Fibroblast of the aortic adventitia (primary cell): Measurements from ENCODE around the gene ARMH1. TPM values are rescaled to one million over a fixed set of nuclear protein-coding genes. Genes with fewer than 3 reads are reported as not detected.

Source experiments
- DNase-seq: peaks from one replicate; pipeline ENCODE4 v3.0.0-alpha.2; 2010; ENCODE audit warnings: low read depth
- H3K4me3 ChIP-seq: 2 replicates; pipeline ENCODE4 v1.5.1; 2011; ENCODE audit warnings: low read depth, mild to moderate bottlenecking, control low read depth, low read length, moderate library complexity
- total RNA-seq: library from RNA; depleted of rRNA; stranded (reverse); fragments of >200 nt; gene quantifications from 2 replicates; pipeline ENCODE4 v1.2.3, GENCODE V29; 2012; ENCODE audit warnings: low replicate concordance
- TF ChIP-seq, protein P1 (sequence below): IDR thresholded peaks from 2 replicates; pipeline ENCODE4 v1.5.1; 2011; ENCODE audit warnings: mild to moderate bottlenecking, low read length, control low read depth, inconsistent platforms; ENCODE audit not compliant: insufficient read depth

The ARMH1 gene
- total RNA-seq, 1 donor: 1.7 TPM

DNA sequence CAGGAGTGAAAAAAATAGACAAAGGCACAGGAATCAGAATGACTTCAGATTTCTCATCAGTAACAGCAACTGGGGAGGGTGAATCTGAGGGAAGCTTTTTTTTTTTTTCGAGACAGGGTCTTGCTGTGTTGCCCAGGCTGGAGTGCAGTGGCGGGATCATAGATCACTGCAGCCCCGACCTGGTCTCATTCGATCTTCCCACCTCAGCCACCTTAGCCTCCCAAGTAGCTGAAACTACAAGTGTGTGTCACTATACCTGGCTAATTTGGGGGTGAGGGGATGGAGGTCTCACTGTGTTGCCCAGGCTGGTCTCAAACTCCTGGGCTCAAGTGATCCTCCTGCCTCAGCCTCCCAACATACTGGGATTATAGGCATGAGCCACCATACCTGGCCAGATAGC is 10.7 kb downstream of the ARMH1 start:
- TF ChIP-seq, protein P1, sequence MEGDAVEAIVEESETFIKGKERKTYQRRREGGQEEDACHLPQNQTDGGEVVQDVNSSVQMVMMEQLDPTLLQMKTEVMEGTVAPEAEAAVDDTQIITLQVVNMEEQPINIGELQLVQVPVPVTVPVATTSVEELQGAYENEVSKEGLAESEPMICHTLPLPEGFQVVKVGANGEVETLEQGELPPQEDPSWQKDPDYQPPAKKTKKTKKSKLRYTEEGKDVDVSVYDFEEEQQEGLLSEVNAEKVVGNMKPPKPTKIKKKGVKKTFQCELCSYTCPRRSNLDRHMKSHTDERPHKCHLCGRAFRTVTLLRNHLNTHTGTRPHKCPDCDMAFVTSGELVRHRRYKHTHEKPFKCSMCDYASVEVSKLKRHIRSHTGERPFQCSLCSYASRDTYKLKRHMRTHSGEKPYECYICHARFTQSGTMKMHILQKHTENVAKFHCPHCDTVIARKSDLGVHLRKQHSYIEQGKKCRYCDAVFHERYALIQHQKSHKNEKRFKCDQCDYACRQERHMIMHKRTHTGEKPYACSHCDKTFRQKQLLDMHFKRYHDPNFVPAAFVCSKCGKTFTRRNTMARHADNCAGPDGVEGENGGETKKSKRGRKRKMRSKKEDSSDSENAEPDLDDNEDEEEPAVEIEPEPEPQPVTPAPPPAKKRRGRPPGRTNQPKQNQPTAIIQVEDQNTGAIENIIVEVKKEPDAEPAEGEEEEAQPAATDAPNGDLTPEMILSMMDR: no peak
- no peak overlapping the region for H3K4me3 ChIP-seq
- no peak for DNase-seq

DNA sequence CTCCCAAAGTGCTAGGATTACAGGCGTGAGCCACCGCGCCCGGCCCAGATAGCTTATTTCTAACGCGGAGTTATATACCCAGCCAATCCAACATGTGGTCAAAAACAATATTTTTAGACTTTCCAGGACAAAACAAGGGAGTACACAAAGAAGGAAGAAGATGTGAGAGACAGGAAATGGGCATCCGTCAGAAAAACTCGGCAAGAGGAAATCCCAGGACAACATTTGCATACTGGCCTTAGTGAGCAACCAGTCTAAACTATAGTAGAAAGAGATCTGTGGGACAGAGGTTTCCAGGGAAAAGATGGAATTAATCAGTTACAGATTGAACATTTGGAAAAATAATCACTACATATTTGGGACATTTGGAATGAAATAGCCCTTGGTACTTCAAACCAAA is 11.4 kb downstream of the ARMH1 start:
- DNase-seq: no peak
- no peak overlapping the region for H3K4me3 ChIP-seq
- TF ChIP-seq, protein P1: no peak

DNA sequence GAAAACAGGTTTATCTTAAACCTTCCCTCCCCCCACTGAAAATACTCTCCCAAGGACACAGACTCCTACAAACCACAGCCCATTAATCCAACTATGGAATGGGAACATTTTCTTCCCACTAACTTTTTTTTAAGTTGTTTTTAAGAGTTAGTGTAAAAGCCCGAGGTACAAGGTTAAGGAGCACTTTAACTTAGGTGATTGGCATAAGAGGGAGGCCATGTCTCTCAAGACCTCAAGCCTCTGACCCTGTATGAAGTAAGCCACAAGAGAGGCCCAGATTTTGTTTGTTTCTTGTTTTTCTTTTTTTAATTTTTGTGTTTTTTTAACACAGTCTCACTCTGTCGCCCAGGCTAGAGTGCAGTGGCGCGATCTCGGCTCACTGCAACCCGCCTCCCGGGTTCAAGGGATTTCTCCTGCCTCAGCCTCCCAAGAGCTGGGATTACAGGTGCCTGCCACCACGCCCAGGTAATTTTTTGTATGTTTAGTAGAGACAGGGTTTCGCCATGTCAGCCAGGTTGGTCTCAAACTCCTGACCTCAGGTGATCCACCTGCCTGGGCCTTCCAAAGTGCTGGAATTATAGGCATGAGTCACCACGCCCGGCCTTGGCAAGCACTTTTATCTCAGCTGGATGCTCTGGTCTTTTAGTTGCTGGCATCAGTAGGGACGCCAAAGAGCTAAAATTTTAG is 14.4 kb downstream of the ARMH1 start:
- DNase-seq: no peak
- TF ChIP-seq, protein P1: no peak
- no peak overlapping the region for H3K4me3 ChIP-seq

DNA sequence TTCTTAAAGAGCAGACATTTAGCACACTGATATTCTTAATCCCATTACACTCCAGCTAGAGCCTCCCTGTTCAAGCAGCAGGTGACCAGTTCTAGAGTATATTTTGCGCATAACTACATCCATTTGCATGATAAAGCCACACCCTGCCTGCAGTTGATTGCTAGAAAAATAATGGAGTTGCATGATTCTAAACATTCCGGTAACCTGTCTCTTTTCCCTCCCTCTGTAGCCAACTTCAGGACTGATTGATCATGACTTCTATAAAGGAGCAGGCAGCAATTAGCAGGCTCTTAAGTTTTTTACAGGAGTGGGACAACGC is 14.9 kb downstream of the ARMH1 start:
- TF ChIP-seq, protein P1: no peak
- no peak overlapping the region for H3K4me3 ChIP-seq
- DNase-seq: no peak

DNA sequence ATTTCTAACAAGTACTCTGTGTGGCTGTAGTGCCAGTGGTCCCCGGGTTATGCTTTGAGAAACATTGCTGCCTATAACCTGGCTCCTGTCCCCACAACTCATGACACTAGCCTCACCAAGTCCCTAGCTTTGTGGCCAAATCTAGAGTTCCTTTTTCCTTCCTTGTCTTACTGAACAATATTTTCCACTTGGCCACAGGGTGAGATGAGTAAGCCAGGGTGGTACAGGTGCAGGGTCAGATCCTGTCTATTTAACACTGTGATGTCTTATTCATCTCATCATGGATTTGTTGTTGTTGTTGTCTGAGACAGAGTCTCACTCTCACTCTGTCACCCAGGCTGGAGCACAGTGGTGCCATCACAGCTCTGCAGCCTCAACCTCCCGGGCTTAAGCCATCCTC is 18.6 kb downstream of the ARMH1 start:
- DNase-seq: no peak
- no peak overlapping the region for H3K4me3 ChIP-seq
- TF ChIP-seq, protein P1: no peak

DNA sequence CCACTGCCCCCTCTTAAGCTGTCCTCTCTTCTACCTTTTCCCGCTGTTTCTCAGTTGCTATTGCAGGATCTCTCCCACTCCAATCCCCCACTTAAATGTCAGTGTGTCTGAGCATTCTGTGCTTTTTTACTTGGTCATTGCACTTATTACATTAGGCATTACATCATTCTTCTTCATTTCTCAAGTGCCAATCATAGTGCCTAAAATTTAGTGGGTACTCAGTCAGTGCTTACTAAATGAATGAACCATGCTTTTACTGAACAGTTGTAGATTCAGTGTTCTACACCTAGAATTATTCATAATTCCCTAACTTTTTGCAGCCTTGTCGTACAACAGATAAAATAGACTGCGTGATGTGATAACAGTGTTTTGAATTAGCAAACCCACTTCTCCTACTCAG is 19.4 kb downstream of the ARMH1 start:
- H3K4me3 ChIP-seq: no peak overlapping the region
- TF ChIP-seq, protein P1: no peak
- no peak for DNase-seq

DNA sequence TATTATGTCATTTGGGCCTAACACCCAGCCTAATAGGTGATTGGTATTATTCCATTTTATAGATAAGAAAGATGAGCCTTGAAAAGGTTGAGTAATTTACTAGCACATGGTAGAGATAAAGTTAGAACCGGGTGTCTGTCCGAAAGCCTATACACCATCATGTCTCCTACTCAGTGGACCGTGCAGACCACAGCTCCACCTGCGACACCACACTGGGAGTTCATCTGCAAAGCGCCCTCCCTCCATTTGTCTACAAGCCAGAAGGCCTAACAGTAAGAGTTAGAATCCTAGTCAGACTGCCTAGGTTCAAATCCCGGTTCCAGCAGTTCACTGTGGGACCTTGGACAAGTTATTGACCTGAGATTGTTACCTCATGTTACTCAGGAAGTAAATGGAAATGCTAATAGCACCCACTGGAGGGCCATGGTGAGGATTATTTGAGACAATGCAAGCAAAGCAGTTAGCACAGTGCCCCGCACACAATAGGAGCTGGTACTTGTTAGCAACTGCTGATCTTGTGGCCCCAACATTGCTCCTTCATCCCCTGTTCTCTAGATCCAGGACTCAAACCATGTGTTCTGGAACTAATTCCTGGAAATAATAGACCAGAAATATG is 20.5 kb downstream of the ARMH1 start:
- DNase-seq: no peak
- TF ChIP-seq, protein P1: no peak

More for the DNA sequence above, 20.5 kb downstream of the ARMH1 start:
- H3K4me3 ChIP-seq: no peak overlapping the region
